SW480 (cell line): ENCODE results near the gene CYP27C1.

ENCODE experiments used
- DNase-seq: peaks from one replicate; pipeline ENCODE4 v3.0.0-alpha.2; 2016; ENCODE audit warnings: low spot score

The CYP27C1 gene

DNA sequence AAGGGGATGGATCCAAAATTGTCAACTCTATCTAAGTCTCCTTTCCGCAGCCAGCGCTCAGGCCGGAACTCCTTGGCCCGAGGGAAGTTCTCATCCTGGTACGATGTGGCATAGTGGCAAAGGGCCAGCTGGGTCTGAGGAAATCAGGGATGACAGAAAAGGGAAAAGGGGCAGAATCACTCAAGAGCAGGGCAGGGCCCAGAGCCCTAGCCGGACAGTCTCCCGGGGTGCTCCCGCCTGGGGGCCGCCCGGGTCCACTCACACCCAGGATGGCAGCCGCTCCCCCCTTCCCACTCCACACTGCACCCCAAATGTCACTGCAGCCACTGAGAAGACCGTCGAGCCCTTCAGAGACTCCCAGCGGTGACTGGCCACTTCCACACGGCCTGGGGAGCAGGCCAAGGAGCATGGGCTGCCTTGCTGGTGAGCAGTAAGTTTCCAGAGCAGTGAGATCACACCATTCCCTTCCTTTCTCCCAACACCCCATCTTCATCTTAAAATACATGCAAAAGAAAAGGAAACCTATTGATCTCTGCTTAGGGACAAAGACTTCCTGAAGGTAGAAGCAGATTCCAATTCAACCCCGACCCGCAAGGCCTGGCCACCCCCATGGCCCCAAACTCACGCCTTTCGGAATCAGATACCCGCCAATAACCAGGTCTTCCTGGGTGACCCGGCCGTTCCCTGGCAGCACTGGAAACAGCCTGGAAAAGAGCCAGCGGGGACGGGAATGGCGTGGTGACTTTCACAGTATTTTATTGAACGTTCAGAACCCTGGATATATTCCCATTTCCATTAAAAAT, 26.7 kb downstream of the CYP27C1 start:
- DNase-seq: no peak

DNA sequence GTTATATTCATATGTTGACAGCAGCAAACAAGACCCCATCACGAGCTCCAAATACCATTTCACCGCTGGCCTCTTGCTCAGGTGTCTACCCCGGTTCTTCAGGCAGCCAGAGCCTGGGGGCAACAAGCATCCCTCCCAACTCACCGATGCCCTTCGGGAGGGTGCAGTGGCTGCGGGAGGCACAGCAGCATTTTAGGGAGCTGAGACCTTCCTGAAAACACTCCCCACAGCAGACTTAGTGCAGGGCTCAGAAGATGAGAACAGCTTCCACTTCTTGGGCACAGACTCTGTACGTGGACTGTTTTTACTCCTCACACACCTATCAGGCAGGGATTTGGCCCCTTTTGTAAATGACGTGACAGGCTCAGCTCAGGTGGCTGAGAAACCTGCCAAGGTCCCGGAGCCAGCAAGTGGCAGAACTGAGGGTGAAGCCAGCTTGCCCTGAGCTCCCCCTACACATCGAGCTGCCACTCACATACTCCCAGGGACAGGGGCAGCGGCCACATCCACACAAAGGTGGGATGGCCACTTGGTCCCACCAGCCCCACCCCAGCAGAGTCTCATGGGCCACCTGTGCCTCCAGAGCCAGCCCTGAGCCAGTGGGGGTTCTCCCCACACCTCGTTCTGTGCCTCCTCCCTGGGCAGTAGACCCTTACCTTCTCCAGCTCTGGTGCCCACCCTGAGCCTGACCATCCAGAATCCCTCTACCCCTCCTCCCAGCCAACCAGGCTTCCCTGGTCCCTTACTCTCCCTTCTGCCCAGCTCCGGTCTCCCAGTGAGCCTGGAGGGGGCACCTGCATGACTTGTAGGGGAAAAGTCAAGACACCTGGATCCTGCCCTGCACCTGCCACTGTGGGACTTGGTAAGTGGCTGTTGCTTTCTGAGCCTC, 28.5 kb downstream of the CYP27C1 start:
- DNase-seq: no peak

DNA sequence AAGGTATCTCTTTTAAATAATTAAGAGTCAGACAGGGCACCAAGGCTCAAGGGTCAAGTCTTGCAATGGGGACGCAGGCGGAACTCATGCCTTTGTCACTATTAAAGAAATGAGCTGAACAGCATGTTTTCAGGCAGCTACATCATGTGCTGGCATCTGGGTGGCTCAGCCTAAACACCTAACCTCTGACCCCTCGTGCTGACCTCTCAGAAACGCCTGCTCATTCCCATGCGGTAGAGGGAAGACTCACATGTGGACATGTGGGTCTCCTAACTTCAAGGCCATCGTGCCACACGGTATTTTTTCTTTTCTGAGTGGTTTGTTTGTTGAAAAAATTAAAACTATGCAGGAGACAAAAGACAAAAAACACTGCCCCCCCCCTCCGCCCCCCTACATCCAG, 31.3 kb downstream of the CYP27C1 start:
- no peak for DNase-seq

DNA sequence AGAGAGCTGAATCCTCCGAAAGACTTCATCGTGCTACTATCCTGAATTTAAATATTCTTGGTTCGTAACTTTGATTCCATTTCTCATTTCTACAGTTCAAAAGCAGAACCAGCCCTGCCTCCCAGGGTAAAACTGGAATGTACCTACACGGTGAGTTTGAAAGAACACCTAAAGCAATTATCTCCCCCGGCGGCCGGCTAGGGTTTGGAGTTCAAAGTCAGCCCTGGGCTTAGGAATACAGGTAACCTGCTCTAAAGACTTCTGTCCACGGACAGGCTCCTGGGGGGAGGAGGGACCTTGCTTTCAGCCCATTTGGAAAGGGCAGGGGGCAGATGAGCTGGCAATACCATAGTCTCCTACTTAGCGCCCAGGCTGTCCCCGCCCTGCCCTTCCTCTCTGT, 32.3 kb downstream of the CYP27C1 start:
- DNase-seq: no peak

DNA sequence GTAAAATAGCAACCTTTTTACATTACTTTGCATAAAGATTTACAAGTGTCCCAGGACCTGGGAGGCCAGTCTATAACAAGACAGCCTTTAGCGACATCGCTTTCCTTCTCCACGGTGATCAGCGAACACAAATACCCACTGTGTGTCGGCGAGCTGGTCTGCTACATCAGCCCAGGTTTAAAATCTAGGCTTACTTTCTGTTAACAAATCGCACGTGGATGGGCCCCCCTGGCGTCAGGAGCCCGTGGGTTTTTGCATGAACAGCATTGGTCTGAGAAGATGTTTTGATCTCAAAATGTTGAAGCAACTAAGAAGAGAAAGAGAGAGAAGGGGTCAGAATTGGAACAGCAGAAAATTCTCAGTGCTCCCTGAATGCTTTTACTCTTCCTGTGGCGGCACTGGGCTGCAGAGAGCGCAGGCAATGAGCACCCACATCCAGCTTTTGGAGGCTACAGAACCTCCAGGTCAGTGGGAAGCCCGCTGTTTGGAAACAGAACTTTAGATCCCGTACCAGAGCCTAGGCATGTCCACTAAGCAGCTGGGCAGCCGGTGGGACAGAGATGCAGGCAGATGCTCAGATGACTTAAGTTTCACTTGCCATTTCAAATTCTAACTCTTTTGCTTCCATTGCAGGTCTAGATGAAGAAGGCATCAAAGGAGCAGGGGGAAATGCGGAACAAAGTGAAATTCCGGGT, 32.9 kb downstream of the CYP27C1 start:
- DNase-seq: no peak

DNA sequence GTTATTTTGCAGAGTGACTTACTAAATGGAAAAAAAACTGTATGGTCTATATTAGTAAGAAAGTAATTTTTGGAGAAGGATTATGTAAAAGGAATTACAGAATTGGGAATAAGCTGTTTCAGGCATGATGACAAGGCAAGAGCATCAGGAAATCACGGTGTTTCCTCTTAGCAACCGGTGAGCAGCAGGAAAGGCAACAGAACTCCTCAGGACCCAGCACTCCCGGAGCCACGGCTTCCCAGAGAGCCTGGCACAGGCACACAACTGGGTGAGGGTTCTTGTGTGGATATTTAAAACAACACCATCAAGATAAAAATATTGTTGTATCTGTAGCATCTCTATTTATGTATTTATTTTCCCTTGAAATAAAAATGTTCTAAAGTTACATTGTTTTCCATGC, 34.4 kb downstream of the CYP27C1 start:
- no peak for DNase-seq

DNA sequence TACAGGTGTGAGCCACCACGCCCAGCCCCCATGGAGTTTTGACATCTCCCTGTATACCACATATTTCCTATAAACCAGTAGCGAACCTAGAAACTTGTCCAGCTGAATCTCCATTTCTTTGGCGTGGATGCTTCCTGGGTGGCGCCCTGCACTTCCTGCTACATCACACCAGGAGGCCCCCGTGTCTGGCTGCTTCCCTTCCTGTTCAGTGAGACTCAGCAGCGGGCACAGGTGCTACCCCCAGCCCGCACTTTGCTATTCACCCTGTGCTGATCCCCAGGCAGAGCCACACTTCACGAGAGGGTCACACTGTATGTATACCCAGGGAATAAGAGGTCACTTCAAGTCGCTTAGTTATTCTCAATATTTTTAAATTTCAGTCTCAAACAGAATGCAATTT, 35.0 kb downstream of the CYP27C1 start:
- DNase-seq: no peak

DNA sequence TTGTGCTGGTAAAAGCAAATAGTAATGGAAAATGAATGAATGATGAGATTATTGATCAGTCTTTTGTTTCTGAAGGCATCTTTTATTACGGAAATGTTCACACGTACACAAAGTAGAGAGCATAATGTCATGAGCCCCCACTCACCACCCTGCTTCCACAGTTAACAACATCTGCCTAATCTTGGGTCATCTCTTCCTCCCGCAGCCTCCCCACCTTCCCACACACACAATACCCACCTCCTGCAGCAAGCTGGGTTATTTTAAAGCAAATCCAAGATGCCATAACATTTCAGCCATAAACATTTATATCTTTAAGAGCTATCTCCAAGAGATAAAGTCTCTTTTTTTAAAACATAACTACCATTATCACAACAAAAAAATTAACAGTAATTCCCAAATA, 36.3 kb downstream of the CYP27C1 start:
- no peak for DNase-seq

DNA sequence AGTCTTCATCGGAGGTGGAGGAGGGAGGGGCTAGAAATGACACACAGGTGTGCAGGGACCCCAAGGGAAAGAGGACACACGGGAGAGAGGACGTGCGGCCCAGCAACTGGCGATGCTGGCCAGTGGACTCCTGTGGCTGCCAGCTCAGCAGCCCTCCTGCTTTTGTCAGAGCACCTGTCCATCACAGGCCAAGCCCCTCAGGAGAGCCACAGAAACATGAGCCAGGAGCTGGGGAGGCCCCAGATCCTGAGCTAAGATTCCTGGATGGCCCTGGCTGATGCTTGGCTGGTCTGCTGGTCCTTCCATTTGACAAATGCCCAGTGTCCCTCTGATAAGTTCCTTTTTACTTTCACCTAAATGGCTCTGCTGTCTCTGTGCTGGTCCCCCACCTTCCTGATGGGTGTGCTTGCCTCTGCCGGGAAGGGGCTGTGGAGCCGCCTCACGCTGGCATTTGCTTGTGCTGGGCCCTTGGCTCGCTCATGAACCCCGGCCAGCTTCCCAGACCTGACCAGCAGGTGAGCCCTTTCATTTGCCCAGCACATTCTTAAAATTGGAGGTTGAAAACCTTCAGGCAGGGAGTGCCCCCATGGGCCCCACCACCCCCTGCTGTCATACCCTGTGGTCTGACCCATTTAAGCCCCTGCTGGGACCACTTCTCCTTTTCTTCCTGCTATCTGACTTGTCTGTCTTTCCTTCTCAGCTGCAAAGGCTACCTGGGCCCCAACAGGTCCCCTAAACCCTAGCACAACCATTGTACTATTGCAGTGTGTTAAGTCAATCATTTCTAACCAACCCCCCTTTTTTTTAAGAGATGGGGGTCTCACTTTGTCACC, 37.3 kb downstream of the CYP27C1 start:
- no peak for DNase-seq

DNA sequence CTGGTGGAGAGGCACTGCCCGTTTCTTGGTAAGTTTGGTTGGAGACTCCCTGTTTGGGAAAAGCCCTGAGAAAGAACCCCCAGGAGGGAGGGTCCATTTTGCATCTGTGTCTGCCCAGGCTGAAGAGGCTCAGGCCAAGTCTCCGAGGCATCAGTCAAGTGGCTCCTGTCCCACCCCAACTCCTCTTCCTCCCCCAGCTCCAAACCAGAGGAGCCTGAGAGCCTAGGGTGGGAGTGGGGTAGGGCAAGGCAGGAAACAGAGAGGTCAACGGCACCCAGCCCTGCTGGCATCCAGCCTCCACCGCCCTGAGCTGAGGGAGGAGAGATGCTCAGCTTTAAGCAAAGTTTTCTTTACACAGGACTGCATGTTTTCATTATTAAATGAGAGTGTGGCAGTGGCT, 38.2 kb downstream of the CYP27C1 start:
- no peak for DNase-seq

DNA sequence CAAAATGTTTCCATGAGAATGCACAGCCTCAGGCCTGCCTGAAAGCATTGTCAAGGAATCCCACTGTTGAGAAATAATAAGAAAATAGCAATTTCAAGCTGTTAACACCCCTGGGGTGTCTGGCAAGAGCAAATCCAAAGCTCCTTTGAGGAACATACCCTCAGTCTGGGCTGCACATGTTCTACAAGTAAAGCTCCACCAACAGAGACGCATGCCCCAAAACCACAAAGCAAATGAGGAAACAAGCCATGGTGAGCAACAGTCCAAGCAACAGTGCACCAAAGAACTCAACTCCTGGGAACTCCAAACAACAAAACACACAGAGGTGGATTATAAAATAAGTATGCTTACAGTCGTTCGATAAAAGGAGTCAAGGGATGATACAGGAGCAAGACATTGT, 40.3 kb downstream of the CYP27C1 start:
- DNase-seq: no peak

DNA sequence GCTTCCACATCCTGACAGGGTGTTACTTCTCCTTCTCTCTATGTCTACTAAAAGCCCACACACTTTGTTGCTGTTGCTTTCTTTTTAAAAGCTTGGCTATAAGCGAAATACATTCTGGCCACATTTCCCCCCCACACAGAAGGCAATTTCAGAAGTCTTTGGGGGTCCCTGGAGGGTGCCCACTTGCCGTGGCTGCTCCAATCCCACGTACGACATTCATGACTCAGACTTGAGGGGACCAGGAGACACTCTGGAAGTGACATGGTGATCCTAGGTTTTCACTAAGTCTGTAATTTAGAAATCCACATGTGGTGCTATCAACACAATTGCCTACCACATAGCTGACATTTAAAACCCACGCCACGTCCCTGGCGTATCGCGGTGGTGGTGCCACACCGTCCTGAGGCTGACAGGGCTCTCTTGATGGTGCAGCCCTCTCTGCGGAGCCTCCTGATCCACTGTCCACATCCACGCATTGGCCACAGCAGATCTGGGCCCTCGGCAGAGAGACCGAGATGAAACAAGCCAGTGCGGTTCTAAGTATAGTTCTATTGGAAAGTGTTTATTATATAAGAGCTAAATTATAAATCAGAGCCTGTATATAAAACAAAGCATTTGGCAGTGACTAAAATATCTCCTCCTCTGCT, 42.4 kb downstream of the CYP27C1 start:
- DNase-seq: no peak

DNA sequence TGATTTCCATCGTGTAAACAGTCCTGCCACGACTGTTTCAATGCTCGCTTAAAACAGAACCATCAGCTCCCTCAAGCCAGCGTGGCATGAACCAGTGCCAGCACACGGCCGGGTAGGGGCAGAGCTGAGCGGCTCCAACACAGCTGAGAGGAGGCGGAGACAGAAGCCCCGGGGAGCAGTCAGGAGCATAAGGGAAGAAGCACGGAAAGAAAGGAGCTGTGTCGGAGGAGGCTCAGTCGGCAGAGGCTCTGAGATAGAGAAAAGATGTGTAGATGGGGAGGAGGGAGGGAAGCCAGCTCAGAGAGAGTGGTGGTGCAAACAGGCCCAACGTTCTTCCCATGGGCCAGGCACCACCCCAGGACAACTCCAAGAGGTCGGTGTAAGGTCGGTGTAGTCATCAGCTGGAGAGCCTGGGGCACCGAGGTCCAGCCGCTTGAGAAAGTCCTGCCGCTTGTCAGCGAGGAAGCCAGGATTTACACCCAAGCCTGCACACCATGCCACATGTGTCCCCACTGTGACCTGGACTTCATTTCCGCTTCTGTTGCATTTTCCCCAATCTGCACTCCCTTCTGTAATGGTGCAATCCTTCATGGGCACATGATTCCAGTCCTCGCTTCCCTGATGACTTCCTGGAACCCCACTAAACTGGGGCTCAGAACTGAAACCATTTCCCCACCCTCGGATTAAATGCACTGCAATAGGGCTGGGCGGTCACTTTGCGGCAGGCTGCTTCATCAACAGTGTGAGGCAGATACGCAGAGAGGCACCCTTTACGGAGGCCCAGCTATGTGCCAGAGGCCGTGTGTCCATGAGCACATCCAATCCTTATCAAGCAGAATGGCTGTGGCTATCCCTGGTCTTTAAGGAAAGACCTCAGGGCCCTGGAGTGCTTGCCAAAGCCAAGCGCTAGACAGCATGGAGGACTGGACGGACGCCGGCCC, 43.5 kb downstream of the CYP27C1 start:
- DNase-seq: no peak

DNA sequence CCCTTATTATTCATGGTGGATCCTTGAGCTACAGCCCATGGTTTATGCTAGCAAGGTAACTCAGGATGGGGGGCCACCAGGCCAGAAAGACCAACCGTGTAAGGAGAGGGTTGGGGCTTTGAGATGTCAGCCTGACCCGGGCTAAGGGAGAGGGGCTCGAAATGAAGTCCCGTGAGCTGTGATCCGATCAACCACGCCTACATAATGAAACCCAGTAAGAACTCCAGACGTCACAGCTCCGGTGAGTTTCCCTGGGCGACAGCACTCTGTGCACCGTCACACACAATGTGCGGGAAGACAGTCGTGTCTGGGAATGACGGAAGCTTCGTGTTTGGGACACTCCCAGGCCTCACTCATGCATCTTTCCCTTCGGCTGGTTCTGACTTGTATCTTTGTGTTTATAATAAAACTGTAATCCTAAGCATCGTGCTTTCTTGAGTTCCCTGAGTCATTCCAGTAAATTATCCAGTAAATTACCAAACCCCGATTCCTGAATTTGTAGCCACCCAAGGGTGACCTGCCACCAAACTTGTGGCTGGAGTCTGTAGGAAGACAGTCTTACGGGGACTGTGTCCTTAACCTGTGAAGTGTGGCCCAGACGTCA, 44.2 kb downstream of the CYP27C1 start:
- DNase-seq: no peak

DNA sequence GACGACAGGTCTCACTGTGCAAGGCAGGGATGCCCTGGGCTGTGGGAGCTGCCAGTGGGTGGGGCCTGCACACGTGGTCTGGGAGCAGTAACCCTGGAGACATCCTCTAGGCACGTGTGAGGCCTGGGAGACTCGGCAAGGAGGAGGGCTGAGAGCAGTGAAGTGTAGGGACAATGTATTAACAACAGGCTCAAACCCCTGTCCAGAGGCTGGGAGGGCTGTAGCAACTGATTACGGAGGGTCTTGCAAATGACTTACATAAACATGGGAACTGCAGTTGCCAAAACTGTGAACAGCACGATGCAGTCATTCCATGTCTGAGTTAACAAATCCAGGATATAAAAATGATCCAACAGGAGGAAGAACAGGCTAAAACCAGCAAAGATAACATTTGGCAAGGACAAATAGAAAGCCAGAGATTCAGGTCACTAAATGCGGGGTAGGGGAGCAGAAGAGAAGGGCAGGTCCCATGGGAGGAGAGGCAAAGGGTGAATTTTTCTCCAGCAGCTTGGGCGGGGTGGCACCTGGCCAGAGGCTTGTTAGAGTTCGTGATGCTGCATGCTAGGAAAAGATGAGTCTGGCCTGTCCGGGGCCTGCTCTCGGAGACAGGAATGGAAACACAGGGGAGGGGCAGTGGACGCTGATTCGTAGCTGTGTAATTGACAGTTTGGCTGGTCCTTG, 44.9 kb downstream of the CYP27C1 start:
- no peak for DNase-seq

DNA sequence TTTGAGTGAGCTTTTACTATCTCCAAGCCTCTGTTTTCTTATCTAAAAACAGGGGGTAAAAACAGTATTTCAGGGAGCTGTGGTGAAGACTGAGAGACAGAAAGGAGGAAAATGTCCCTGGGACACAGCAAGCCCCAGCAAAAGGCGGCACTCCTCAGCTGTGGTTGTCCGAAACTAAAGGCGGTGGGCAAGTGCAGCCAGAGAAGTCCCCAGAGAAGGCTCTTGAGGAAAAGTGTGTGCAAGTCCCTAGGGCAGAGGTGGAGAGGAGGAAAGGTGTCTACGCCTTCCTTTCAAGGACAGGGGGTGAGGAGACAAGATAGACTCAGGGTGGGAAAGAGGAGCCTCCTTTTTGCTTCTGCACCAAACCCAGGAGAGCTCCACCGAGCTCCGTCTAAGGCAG, 45.5 kb downstream of the CYP27C1 start:
- DNase-seq: no peak

DNA sequence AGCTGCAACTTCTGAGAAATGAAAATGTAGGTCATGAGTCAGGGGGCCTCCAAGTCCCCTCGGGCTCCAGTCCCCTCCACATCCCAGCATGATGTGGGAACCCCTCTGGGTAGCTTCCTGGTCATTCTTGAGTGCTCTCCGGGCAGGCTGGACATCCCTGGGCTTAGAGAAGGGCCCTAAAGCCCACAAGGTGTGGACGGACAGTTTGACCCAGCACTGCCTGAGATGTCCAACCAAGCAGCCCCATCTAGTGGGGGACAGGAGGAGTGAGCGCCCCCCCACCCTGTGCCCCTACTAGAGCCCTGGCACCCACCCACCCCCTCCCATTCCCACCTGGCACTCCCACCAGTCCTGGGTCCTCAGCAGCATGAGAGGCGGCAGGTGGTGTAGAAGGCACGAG, 46.0 kb downstream of the CYP27C1 start:
- DNase-seq: peak; percentile 25

DNA sequence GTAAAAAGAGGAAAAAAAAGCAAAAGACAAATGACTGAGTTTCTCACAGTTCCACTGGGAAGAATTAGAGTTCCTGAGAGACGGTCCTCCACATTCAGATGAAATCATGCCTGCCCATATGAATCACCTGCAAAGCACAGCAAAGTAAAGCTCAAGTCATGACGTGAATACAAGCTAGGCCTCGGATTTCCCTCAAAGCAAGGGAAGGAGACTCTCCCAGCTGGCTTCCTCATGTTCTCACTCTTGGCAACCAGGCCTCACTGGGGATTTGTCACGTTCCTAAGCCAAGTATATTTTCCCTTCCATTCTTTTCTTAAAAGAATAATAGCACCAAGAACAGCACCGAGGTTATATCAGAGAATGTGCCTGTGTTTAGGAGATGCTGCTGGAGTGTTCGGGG, 47.0 kb downstream of the CYP27C1 start:
- DNase-seq: no peak

DNA sequence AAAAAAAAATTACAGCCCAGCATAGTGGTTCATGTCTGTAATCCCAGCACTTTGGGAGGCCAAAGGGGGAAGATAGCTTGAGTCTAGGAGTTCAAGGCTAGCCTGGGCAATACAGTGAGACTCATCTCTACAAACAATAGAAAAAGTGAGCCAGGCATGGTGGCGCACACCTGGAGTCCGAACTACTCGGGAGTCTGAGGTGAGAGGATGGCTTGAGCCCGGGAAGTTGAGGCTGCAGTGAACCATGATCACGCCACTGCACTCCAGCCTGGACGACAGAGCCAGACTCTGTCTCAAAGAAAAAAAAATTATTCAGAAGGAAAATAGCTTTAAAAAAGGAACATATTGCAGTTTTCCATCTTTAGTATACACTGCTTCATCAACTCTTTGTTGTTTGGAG, 47.8 kb downstream of the CYP27C1 start:
- DNase-seq: no peak
